ENCODE results near the gene PPT2. TPM values are rescaled to one million over a fixed set of nuclear protein-coding genes. Genes with fewer than 3 reads are reported as not detected.
"Not testable (repeated sequence)": the region's sequence is repeated elsewhere in the genome, so short reads cannot be mapped to it uniquely, and the experiment has no call there.

Gene PPT2
- total RNA-seq, 1 experiment from 2014 or later = 70.9 TPM

DNA sequence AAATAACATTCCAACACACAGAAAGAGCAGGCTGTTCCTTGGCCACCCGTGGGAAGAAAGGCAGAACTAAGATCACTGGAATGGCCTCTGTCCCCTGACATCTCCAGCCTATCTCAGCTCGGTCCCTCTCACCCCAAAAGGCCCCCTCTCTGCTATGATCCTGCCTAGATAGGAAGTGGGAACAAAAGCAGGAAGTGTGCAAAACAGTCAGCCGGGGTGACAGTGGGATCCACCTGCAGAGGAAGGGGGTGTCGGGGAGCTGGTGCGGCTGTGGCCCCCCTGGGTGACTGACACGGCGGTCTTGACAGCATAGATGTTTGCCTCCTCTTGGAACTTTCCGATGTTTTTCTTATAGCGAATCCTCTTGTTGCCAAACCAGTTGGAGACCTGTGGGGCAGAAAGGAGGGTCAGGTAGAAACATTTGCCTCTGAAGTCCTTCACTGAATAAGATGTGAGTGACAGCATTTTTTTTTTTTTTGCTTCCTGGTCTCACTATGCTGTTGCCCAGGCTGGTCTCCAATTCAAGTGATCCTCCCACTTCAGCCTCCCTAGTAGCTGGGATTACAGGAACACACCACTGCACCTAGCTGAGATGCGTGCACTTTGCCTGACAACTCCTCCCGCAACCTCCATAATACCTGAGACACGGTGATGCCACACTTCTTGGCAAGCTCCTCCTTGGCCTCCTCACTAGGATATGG is 33.2 kb downstream of the PPT2 start:
- TF ChIP-seq EZH2 (IDR thresholded peaks at IDR 0.05; ENCODE audit: borderline replicate concordance, low read depth, low read length, poor library complexity, severe bottlenecking) = no peak
- TF ChIP-seq, protein P1, sequence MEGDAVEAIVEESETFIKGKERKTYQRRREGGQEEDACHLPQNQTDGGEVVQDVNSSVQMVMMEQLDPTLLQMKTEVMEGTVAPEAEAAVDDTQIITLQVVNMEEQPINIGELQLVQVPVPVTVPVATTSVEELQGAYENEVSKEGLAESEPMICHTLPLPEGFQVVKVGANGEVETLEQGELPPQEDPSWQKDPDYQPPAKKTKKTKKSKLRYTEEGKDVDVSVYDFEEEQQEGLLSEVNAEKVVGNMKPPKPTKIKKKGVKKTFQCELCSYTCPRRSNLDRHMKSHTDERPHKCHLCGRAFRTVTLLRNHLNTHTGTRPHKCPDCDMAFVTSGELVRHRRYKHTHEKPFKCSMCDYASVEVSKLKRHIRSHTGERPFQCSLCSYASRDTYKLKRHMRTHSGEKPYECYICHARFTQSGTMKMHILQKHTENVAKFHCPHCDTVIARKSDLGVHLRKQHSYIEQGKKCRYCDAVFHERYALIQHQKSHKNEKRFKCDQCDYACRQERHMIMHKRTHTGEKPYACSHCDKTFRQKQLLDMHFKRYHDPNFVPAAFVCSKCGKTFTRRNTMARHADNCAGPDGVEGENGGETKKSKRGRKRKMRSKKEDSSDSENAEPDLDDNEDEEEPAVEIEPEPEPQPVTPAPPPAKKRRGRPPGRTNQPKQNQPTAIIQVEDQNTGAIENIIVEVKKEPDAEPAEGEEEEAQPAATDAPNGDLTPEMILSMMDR (conservative IDR thresholded peaks at IDR 0.05; ENCODE audit: low read depth, low read length) = no peak
- H3K36me3 ChIP-seq (ENCODE audit: insufficient read depth, low read length, poor library complexity, severe bottlenecking) = peaks cover 39% of the 10 kb centered on the region
- no TSS peak for BruUV-seq (replicated peaks)
- peaks cover 11% of the 10 kb centered on the region for H3K4me1 ChIP-seq (ENCODE audit: insufficient read depth, low read length, poor library complexity, severe bottlenecking)
- no peak overlapping the region for H3K4me3 ChIP-seq (ENCODE audit: low read depth, low read length, poor library complexity, severe bottlenecking)
- H3K9me3 ChIP-seq (ENCODE audit: low read depth, low read length, poor library complexity, severe bottlenecking) = no peaks in the 10 kb centered on the region
- H3K27me3 ChIP-seq (replicated peaks; ENCODE audit: insufficient read depth, low read depth, low read length, poor library complexity) = no peaks in the 10 kb centered on the region
- H3K27ac ChIP-seq (ENCODE audit: low read depth, low read length, poor library complexity, severe bottlenecking) = peak overlapping the region; percentile 32
- POLR2A ChIA-PET (ENCODE audit: low non-redundant PET) = no interaction called here
- no peak for DNase-seq (ENCODE audit: low spot score)
- CTCF ChIA-PET = no interaction called here
- intact Hi-C loops (cut with micrococcal nuclease; ENCODE audit: unreplicated experiment) = no loop called here

DNA sequence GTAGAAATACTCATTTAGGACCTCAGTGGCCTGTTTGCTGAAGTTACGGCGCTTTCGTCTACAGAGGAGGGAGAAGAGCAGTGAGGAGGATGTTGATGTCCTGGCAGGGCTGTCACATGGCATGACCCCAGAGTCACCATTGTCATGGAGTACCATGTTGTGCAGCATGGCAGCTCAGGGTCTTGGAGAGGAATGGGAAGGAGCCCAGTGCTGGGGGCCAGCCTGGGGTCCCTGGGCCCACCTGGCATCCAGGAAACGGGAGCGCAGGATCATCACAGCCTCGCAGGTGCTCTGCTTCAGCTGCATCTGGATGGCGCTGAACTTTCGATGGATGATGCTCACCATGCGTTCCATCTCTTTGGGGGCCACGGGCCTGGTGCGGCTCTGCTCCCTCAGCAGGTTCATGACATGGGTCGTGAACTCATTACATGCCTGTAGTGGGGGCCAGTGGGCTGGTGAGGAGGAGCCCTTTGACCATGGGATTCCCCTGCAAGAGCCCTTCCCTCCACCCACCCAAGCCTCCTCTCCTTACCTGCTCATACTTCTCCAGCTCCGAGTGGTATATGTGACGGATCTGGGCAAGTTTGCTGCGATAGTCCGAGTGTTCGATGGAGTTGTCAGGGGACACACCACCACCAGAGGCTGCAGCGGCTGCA is 33.9 kb downstream of the PPT2 start:
- Histone ChIP-seq H3K36me3 (ENCODE audit: insufficient read depth, low read length, poor library complexity, severe bottlenecking) (peaks cover 33% of the 10 kb centered on the region), H3K27ac (ENCODE audit: low read depth, low read length, poor library complexity, severe bottlenecking) (peak overlapping the region; percentile 94), H3K4me3 (ENCODE audit: low read depth, low read length, poor library complexity, severe bottlenecking) (peak overlapping the region; percentile 69), H3K4me1 (ENCODE audit: insufficient read depth, low read length, poor library complexity, severe bottlenecking) (peaks cover 18% of the 10 kb centered on the region)
- H3K27me3 ChIP-seq (replicated peaks; ENCODE audit: insufficient read depth, low read depth, low read length, poor library complexity); H3K9me3 ChIP-seq (ENCODE audit: low read depth, low read length, poor library complexity, severe bottlenecking); intact Hi-C loops (cut with micrococcal nuclease; ENCODE audit: unreplicated experiment); DNase-seq (ENCODE audit: low spot score); BruUV-seq (replicated peaks); CTCF ChIA-PET; POLR2A ChIA-PET (ENCODE audit: low non-redundant PET): not testable (repeated sequence)

DNA sequence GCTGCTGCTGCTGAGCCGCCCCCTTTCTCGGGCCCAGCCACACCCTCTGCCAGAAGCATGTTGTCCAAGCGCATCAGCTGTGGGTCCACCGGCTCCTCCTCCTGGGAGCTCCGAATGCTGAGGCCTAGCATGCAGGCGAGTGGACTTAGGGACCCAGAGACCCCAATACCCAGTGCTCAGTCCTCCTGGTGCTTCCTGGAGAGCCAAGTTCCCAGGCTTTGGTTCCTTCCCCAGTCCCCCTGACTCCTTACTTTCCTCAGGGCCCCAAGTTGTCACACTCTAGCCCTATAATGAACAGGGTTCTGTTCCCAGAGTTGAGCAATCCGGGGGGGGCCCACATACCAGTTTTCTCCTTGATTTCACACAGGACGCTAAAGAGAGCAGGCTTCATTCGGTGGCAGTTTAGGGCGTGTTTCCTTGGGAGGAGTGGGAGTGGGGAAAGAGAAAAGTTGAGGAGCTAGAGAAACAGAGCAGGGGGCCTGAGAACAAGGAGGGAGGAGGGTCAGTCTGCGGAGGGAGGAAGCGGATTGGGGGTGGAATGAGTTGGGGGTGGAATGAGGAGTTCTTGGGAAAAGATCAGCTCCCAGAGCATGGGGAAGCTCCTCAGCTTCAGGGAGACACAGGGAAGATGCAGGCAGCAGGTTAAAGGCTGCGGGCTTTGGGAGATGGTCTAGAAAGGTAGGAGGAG is 34.6 kb downstream of the PPT2 start:
- ChIA-PET CTCF (no interaction called here), POLR2A (ENCODE audit: low non-redundant PET) (no interaction called here)
- H3K36me3 ChIP-seq (ENCODE audit: insufficient read depth, low read length, poor library complexity, severe bottlenecking) = peaks cover 27% of the 10 kb centered on the region
- no peak for DNase-seq (ENCODE audit: low spot score)
- no peaks in the 10 kb centered on the region for H3K27me3 ChIP-seq (replicated peaks; ENCODE audit: insufficient read depth, low read depth, low read length, poor library complexity)
- no peak for TF ChIP-seq EZH2 (IDR thresholded peaks at IDR 0.05; ENCODE audit: borderline replicate concordance, low read depth, low read length, poor library complexity, severe bottlenecking)
- TF ChIP-seq, protein P1 (conservative IDR thresholded peaks at IDR 0.05; ENCODE audit: low read depth, low read length) = no peak
- H3K4me1 ChIP-seq (ENCODE audit: insufficient read depth, low read length, poor library complexity, severe bottlenecking) = peaks cover 20% of the 10 kb centered on the region
- H3K4me3 ChIP-seq (ENCODE audit: low read depth, low read length, poor library complexity, severe bottlenecking) = peak overlapping the region; percentile 69
- no peaks in the 10 kb centered on the region for H3K9me3 ChIP-seq (ENCODE audit: low read depth, low read length, poor library complexity, severe bottlenecking)
- no TSS peak for BruUV-seq (replicated peaks)
- intact Hi-C loops (cut with micrococcal nuclease; ENCODE audit: unreplicated experiment) = no loop called here
- peak overlapping the region; percentile 94 for H3K27ac ChIP-seq (ENCODE audit: low read depth, low read length, poor library complexity, severe bottlenecking)
